HG03378 (cell line): Measurements from ENCODE around the gene IP6K3.

Source experiments
- ATAC-seq: cut with Tn5 transposase; IDR thresholded peaks from one replicate; pipeline ENCODE4 v1.9.1; 2021; ENCODE audit warnings: mild to moderate bottlenecking, moderate library complexity; ENCODE audit not compliant: unreplicated experiment

The IP6K3 gene

DNA sequence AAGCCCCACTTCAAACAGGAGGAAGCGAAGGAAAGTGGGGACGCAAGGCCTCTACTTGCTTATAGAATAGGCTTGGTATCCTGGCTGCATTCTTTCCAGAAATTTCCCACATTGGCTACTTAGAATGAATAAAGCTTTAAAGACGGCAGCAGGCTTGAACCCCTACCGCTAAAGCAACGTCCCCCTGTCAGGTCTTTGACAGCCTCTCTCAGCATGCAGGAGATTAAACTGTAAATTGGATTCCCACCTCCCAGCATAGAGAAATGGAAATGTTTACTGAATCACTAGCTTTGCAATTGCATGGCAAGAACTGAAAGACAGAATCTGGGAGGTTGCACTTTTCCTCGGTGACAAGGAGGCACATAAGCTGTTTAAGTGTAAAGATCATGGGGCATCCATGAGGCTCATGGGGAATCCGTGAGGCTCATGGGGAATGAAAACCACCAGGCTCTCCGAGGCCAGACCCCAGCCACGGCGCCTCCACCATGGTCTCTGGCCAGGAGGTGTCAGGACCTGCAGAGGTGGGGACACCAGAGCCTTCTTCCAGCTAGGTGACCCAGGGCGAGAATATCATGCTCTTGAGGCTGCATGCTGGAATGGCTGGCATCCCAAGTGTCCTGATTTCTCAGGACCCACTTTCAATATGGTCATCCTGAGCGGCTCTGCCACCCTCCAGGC, 31.9 kb upstream of the IP6K3 start:
- no peak for ATAC-seq

- ATAC-seq, result no peak
Measured at GRCh38 chr6:33777398-33778388, 31.0 kb upstream of the IP6K3 start.

GRCh38 chr6:33776764-33777163, 30.1 kb upstream of the IP6K3 start:
- no peak for ATAC-seq

DNA sequence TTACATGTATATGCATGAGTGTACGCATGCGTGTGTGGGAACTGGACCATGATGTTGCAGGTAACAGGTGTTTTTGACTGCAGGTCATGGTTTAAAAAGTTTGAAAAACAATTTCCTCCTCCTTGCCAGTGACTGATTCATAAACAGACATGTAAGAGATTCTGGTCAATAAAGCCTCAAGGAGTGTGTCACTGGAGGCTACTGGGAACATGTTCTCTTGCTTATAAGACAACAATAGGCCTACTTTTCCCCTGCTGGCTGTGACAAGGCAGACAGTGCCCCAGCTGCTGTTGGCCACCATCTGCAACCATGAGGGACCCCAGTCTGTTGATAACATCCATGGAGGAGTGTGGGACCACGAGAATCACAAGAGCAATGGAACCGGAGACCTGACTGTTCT, 29.5 kb upstream of the IP6K3 start:
- no peak for ATAC-seq

GRCh38 chr6:33774774-33775173, 28.1 kb upstream of the IP6K3 start:
- no peak for ATAC-seq

GRCh38 chr6:33772902-33773472, 26.3 kb upstream of the IP6K3 start:
- no peak for ATAC-seq

GRCh38 chr6:33772082-33772830, 25.6 kb upstream of the IP6K3 start:
- no peak for ATAC-seq

DNA sequence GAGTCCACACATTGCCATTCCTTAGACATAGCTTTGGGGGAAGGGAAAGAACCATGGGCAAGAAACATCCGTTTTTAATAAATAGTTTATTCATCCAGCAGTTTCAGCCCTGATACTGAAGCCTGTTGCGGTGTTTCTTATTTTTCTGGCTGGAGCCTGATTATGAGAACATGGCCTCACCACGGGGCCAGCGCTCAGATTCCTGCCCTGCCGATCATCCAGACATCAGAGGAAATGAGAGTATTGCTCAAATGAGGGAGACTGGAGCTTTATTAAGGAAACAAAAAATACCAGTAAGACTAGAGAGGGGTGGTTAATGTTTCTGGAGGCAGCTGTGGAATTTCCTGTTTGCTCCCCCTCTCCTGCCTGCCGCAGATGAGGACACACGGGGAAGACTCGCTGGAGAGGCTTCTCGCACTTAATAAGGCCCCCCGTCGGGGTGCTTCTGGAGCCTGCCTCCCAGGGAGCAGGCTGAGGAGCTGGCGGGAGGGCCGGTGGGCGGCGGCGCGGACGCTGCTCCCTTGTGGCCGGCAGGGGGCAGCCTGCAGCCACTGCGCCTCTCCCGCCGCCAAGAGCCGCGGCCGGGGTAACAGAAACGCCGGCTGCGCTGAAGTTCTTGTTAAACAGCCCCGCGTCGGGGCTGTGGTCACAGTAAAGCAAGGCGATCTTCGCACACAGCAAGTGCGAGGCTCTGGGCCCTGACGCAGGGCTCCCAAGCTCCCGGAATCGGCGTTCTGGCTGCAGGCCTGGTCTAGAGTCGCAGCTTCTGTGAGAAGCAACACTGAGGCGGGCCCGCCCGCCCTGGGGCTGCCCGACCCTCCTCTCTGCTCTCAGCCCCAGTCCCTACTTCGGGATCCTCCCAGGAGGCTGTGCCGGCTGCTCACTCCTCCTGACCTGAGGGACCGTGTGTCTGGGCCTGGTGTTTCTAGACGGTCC, 24.7 kb upstream of the IP6K3 start:
- no peak for ATAC-seq

GRCh38 chr6:33770833-33771145, 24.1 kb upstream of the IP6K3 start:
- no peak for ATAC-seq

DNA sequence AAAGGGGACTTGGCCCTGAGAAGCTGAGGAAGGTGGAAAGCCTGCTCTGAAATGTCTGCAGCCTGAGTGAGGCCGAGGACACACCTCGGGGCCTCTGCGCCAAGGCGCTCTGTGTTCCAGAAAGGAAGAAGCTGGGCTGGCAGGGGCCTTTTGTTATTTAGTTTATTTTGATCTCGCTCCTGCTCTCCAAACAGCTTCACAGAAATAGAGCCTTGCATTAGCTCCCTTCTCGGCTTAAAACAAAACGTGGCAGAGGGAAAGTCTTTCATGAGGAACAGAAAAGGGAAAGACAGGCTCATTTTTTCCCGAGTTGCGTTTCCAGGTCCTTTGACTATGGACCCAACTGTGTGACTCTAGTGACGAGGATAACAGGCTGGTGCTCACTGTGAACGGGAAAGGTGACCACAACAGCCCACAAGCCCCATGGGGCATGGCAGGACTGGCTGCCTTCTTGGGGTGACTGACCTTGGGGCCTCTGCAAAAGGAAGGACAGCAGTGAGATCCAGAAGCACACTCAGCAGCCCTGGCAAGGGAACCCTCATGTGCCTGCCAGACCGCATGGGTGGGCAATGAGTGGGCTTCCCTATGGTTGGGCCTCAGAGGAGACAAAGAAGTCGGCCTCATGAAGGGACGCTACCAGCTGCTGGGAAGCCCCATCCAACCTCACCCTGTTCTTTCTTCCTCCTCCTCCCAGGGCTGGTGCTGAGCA, 23.6 kb upstream of the IP6K3 start:
- ATAC-seq, result no peak

DNA sequence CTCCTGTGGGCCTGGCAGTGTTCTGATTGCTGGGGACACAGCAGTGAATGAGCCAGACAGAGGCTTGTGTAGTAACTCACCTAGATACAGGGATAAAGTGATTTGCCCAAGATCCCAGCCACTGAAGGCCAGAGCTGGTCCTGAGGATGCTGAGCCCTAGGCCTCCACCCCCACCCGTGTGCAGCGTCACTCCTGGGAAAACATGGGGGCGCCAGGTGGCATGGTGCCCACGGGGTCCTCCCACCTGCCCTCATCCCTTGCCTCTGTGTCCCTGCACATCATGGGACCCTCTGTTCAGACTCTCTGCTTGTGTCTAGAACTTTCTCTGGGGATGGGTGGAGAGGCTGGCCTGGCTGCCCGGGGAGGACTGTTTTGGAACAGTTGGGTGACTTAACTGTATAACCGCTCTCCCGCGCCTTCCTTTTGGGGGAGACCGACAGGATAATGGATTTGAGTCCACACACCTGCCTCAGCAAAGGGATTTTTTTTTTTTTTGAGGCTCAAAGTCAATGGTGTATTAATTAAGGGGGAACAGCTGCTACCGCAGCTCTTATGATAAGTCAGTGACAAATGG, 22.6 kb upstream of the IP6K3 start:
- no peak for ATAC-seq

GRCh38 chr6:33768644-33769120, 22.0 kb upstream of the IP6K3 start:
- ATAC-seq, result no peak

DNA sequence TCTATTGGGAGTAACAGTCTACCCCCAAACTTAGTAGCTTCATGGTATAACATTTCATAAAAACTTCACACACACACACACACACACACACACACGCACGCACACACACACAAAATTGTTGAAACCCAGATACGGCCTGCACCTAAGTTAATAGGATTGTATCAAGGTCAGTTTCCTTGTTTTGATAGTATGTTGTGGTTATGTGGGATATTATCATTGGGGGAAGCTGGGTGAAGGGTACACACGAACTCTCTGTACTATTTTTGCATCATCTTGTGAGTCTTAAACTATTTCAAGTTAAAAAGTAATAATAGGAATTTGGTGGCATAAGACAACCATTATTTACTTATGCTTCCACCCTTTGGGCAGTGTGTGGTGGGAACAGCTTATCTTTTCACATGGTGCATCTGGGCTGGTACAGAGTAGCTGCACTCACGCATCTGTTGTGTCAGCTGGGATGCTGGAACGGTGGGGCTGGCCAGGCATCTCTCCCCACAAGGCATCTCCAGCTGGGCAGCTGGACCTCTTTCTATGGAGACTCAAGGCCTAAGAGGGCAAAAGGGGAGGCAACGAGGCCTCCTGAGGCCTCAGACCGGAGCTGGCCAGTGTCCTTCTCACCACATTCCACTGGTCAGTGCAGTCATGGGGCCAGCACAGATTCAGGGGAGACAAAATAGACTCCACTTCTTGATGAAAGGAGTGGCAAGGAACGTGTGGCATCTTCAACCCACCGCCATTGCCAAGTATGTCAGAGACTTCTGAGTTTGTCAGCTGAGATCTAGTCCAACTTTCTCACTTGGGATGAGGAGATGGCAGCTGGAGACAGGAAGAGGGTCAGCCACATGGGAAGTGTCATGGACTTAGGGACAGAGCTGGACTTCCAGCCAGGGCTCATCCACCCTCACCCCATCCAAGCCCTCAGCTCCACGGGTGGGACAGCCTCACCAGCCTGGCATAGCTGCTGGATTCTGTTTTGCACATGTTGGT, 20.5 kb upstream of the IP6K3 start:
- ATAC-seq, result no peak

- ATAC-seq, result no peak
Measured at GRCh38 chr6:33765368-33765767, 18.7 kb upstream of the IP6K3 start.

- no peak for ATAC-seq
Measured at GRCh38 chr6:33764036-33764435, 17.3 kb upstream of the IP6K3 start.

DNA sequence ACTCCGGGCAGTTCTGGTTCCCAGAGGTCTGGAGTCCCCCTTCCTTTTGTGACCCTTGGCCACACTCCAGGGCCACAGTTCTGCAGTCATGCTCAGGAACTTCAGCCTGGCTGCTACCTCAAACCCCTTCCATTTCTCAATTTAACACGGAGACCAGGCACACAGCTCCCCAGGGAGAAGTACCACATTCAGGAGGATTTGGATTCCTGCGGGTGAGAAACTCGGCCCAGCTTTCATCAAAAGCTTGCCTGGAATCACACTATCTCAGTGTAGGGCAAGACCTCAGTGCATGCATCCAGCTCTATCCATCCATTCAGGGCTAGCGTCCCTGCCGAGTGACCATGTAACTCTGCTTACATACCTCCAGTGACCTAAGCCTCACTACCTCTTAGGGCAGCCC, 16.8 kb upstream of the IP6K3 start:
- ATAC-seq, result no peak

DNA sequence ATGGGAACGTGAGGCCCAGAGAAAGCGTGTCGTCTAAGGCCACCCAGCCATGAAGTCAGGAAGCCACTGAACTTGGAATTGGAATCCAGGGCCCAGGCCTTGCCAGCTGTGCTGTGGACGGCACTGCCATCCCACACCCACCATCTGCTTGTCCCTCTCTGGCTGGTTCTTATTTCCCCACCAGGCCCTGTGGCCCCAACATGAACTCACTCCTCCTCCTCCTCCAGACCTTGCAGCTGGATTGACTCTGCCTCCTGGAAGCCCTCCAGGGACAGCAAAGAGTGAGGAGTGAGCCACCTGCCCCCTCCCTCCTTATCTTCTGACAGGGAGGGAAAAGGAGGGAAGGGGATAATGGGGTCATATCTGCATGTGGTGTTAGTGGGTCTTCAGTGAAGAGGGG, 16.0 kb upstream of the IP6K3 start:
- ATAC-seq, result no peak
